IPS DF 19.7 (cell line): ENCODE results near the gene DPAGT1.
"Not testable (repeated sequence)": the region's sequence is repeated elsewhere in the genome, so short reads cannot be mapped to it uniquely, and the experiment has no call there.

Experiments
- DNase-seq: peaks from one replicate; pipeline ENCODE4 v3.0.0-alpha.2; 2013; ENCODE audit warnings: low read depth, low spot score

The DPAGT1 gene

GRCh38 chr11:119093942-119094815 lies 7.5 kb downstream of the DPAGT1 start:
- DNase-seq = no peak

DNA sequence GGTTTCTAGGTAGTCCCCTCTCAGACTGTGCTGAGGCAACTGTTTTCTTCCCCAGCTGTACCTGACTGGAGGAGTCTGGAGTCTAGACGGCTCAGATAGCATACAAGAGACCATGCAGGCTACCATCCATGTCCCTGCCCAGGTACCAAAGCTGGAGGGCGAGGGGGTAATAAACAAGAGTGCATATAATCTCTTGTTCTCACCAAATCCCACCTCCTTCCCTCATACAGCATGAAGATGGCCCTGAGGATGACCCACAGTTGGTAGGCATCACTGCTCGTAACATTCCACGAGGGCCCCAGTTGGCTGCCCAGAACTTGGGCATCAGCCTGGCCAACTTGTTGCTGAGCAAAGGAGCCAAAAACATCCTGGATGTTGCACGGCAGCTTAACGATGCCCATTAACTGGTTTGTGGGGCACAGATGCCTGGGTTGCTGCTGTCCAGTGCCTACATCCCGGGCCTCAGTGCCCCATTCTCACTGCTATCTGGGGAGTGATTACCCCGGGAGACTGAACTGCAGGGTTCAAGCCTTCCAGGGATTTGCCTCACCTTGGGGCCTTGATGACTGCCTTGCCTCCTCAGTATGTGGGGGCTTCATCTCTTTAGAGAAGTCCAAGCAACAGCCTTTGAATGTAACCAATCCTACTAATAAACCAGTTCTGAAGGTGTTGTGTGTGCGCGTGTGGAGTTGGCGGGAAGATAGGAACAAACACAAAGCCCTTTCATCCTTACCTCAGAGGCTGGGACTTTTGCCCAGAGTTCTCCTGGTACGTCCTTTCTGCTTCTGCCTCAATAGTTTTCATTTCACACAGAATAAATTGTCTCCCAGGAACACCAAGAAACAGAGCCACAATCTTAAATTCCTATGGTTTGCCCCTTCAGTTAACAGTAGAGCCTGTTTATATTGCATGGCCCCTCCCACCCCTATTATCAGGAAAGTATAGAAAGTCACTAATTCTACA lies 8.5 kb downstream of the DPAGT1 start:
- DNase-seq = no peak

DNA sequence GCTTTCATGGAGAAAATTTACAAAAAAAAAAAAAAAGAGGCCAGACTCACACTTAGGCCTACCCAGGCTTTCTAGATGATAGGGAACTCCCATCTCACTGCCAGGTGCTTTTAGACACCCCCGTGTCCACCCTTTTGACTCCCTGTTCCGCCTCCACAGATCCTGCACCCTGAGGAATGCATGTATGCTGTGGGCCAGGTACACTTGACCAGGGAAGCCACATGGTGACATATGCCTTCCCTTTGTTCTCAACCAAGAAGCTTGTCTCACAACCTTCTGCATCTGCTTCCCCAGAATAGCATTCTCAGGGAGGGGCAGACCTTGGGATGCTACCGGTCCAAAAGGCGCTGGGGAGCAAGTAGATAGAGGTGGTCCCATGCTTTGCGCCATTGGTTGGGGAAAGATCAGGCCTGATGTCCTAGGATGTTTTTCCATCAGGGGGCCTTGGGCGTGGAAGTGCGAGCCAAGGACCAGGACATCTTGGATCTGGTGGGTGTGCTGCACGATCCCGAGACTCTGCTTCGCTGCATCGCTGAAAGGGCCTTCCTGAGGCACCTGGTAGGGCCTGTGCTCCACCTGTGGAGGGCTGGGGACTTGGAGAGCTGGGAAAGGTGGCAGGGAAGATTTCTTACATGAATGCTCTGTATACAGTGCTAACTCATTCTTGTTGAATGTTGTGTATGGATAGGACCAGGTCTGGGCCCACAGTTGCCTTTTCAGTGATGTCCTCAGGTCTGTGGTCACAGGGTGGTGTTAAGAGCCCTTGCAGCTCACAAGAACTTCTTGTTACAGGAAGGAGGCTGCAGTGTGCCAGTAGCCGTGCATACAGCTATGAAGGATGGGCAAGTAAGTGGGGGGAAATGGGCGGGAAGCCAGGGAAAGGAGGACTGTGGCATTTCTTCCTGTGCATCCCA lies 9.4 kb downstream of the DPAGT1 start:
- DNase-seq = no peak

- DNase-seq = no peak
Measured at GRCh38 chr11:119091178-119091577, 10.5 kb downstream of the DPAGT1 start.

DNA sequence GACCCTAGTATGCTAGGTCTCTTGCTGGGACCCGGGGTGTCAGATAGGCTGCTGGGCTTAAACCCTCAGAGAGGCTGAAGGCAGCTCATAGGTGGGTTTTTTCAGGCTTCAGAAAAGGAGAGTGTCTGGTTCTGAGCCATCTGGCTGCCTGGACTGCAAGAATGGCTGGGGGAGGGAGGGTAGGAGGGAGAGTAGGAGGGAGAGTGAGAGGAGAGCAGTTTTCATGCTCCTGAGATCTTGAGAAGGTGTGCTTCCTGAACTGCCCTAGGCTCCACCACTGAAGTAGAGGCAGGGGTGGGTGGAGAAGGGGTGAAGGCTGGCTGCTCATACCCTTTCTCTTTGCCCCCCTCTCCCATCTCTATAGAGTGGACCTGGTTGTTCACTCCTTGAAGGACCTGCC lies 12.3 kb downstream of the DPAGT1 start:
- DNase-seq = no peak

DNA sequence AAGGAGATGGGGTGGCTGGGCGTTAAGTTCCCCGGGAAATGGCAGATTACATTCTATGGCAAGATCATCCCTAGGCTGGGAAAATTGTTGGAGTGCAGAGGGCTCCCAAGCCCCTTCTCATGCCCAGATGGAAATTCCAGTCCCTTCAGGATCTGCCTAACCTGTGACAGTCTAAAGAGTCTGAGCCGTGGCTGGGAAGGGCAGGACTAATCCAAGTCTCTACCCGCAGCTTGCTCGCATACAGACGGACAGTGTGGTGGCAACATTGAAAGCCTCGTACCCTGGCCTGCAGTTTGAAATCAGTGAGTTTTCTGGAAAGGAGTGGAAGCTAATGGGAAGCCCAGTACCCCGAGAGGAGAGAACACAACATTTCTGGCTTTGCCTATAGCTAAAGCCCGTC lies 13.2 kb downstream of the DPAGT1 start:
- DNase-seq = no peak

DNA sequence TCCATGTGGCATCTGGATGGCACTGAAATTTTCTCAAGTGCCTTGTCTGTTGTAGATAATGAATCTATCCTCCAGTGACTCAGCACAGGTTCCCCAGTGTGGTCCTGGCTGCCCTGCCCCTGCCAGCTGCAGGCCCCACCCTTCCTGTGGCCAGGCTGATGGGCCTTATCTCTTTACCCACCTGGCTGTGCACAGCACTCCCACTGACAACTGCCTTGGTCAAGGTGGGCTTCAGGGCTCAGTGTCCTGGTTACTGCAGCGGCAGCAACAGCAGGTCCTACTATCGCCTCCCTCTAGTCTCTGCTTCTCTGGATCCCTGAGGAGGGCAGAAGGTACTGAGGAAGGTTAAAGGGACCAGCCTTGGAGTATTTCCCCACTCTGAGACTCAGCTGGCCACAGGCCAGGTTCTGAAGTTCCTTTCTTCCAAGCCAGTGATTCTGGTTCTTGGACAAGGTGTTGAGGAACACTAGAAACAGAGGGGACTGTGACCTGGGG lies 13.9 kb downstream of the DPAGT1 start:
- DNase-seq = no peak

DNA sequence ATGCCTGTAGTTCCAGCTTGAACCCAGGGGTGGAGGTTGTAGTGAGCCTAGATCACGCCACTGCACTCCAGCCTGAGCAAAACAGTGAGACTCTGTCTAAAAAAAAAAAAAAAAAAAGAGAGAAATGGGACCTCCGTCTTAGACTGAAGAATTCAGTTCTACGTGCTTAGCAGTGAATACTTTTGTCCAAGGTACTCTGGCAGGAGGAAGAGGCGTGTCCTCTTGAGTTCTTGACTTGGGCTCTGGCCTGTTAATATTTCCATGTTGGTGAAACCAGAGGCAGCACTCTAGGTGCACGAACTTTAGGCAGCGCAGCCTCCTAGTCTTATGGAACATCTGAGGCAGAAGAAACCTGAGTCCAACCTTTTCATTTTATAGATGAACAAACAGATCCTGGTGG lies 14.5 kb downstream of the DPAGT1 start:
- no peak for DNase-seq

- no peak for DNase-seq
Measured at GRCh38 chr11:119085437-119085847, 16.2 kb downstream of the DPAGT1 start.

GRCh38 chr11:119084663-119085436 lies 16.8 kb downstream of the DPAGT1 start, which contains the start of gene HMBS:
HMBS (plus strand) TSS chr11:119084881; CDS start chr11:119085034, 153 bp downstream.
- DNase-seq = peak; percentile 82

DNA sequence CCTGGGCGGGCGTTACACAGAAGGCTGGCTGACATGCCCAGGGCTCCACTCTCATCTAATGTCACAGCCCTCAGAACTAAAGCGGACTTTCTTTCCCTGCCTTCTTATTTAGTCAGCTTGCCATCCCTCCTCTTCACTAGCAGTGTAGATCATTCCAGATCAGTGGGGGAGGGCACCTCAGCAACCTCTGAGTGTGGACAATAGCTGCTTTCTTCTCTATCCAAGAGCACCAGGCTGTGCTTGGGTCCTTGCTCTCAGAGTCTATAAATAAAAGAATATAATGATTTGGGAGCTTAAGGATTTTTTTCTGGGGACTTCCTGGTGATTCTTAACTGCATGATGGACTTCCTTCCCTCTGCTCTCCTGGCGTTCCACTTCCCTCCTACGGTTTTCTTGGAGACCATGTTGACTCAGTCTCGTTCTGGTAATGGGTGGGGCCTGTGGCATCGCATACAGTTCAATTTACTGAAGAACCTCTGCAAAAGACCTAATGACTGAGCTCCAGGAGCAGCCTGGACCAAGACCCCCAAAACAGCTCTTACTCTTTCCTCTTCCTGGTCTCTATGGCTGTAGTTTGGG lies 19.9 kb downstream of the DPAGT1 start:
- DNase-seq = no peak

- DNase-seq = no peak
Measured at GRCh38 chr11:119078675-119079420, 22.8 kb downstream of the DPAGT1 start.

GRCh38 chr11:119077839-119078238 lies 23.8 kb downstream of the DPAGT1 start:
- DNase-seq = no peak

- DNase-seq = peak; percentile 88
Measured at GRCh38 chr11:119067371-119068222, 34.1 kb downstream of the DPAGT1 start, which contains the start of gene VPS11. VPS11 (plus strand) TSS chr11:119067818; CDS start chr11:119067824, 6 bp downstream.

- no peak for DNase-seq
Measured at GRCh38 chr11:119065369-119065768, 36.3 kb downstream of the DPAGT1 start.

DNA sequence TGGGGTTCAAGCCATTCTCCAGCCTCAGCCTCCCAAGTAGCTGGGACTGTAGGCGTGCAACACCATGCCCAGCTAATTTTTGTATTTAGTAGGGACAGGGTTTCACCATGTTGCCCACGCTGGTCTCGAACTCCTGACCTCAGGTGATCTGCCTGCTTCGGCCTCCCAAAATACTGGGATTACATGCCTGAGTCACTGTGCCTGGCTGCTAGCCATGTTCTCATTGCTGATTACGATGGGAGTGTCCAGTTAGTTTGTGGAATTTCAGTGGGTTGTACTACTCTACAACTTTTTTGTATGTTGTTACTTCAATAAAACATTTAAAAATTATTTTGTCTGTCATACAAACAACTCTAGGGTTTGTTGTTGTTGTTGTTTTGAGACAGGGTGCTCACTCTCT lies 38.9 kb downstream of the DPAGT1 start:
- DNase-seq = no peak

DNA sequence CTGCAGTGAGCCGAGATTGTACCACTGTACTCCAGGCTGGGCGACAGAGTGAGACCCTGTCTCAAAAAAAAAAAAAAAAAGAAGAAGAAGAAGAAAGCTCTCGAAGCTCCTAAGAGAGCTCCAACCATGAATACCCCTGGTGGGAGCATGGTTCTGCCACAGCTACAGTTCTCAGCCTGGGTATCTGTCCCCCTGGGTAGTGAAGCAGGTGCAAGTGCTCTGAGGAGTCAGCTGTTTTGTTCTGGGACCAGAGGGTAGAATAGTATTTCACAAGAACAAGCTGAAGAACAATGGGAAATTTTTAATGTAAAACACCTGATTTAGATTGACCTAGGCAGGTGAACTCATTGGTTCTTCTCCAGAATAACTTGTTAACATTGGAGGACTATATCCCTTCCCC lies 40.4 kb downstream of the DPAGT1 start:
- DNase-seq = no peak

- not testable (repeated sequence) for DNase-seq
Measured at GRCh38 chr11:119059128-119059527, 42.5 kb downstream of the DPAGT1 start.
